ENCODE results near the gene ZNF263.

Gene ZNF263

DNA sequence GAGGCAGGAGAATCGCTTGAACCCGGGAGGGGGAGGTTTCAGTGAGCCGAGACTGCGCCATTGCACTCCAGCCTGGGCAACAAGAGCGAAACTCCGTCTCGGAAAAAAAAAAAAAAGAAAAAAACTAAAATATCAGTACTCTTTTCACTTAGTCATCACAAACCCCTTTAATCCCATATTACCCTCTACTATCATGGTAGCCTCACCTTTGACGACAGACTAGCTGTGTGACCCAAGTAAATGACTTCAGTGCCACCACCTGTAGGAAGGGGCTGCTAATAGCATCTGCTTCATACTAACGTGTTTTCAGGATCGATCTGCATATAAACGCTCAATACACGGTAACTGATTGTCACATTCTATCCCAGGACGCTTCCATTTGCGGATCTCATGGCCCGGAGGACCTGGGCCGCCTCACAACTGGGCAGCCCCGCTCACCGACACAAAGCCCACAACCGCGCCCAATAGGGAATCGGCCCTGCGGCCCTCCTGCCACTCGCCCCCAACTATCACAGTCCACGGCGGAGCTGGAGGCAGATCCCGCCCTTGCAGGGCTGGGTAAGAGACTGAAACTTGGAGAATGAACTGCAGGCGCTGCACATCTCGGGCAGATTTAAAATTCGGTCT, 1.1 kb upstream of the ZNF263 start:
- no peak for DNase-seq (ENCODE audit: low read depth)
- no peak for TF ChIP-seq CTCF (conservative IDR thresholded peaks at IDR 0.05; ENCODE audit: low read length)
- H3K4me3 ChIP-seq (ENCODE audit: low read length): peak overlapping the region; percentile 97

- peak overlapping the region; percentile 97 for H3K4me3 ChIP-seq (ENCODE audit: low read length)
- DNase-seq (ENCODE audit: low read depth): no peak
- TF ChIP-seq CTCF (conservative IDR thresholded peaks at IDR 0.05; ENCODE audit: low read length): no peak
Measured at GRCh38 chr16:3283543-3284447, 504 bp downstream of the ZNF263 start.

- peak overlapping the region; percentile 97 for H3K4me3 ChIP-seq (ENCODE audit: low read length)
- no peak for DNase-seq (ENCODE audit: low read depth)
Measured at GRCh38 chr16:3285131-3285530, 1.8 kb downstream of the ZNF263 start.

DNA sequence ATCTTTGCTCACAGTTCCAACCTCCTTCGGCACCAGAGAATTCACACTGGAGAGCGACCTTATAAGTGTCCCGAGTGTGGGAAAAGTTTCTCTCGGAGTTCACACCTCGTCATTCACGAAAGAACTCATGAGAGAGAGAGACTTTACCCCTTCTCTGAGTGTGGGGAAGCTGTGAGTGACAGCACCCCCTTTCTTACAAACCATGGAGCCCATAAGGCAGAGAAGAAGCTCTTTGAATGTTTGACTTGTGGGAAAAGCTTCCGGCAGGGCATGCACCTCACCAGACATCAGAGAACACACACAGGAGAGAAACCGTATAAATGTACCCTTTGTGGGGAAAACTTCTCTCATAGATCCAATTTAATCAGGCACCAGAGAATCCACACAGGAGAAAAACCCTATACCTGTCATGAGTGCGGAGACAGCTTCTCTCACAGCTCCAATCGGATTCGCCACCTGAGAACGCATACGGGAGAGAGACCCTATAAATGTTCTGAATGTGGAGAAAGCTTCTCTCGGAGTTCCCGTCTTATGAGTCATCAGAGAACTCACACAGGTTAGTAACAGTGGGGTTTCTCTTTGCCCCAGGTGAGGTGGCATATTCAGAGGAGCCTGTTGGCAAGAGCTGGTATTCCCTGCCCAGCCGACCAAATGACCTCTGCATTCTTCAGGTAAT, 6.8 kb downstream of the ZNF263 start:
- no peak for DNase-seq (ENCODE audit: low read depth)
- H3K4me3 ChIP-seq (ENCODE audit: low read length): no peak overlapping the region
- no peak for TF ChIP-seq CTCF (conservative IDR thresholded peaks at IDR 0.05; ENCODE audit: low read length)

More at GRCh38 chr16:3285131-3285530, 1.8 kb downstream of the ZNF263 start:
- no peak for TF ChIP-seq CTCF (conservative IDR thresholded peaks at IDR 0.05; ENCODE audit: low read length)

- H3K4me3 ChIP-seq (ENCODE audit: low read length): no peak overlapping the region
- no peak for TF ChIP-seq CTCF (conservative IDR thresholded peaks at IDR 0.05; ENCODE audit: low read length)
- peak; percentile 67 for DNase-seq (ENCODE audit: low read depth)
Measured at GRCh38 chr16:3292604-3293003, 9.3 kb downstream of the ZNF263 start.

DNA sequence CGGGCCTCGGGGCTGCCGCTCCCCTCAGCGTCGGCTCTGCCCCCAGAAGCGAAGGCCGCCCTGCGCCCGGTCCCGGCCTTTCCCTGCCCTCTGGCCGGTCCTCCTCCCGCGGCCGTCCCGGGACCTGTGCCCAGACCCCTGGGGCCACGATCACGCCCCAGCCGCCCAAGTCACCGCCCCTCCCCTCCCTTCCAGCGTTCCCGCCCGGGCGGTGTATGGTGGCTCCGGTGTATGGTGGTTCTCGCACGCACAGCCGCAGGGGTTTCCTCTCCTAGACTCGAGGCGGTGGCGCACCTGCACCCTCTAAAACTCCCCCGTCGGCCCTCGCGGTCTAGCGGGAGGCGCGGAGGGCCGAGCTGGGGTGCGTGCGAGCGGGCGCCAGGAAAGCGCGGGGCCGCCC, 11.9 kb downstream of the ZNF263 start:
- H3K4me3 ChIP-seq (ENCODE audit: low read length): no peak overlapping the region
- TF ChIP-seq CTCF (conservative IDR thresholded peaks at IDR 0.05; ENCODE audit: low read length): no peak
- DNase-seq (ENCODE audit: low read depth): no peak

Measured in AG10803 (cell line).